ENCODE data around the gene PGPEP1. TPM values are rescaled to one million over a fixed set of nuclear protein-coding genes. Genes with fewer than 3 reads are reported as not detected.

PGPEP1 gene
- total RNA-seq, 1 donor from 2014 or later, result 27.5 TPM

DNA sequence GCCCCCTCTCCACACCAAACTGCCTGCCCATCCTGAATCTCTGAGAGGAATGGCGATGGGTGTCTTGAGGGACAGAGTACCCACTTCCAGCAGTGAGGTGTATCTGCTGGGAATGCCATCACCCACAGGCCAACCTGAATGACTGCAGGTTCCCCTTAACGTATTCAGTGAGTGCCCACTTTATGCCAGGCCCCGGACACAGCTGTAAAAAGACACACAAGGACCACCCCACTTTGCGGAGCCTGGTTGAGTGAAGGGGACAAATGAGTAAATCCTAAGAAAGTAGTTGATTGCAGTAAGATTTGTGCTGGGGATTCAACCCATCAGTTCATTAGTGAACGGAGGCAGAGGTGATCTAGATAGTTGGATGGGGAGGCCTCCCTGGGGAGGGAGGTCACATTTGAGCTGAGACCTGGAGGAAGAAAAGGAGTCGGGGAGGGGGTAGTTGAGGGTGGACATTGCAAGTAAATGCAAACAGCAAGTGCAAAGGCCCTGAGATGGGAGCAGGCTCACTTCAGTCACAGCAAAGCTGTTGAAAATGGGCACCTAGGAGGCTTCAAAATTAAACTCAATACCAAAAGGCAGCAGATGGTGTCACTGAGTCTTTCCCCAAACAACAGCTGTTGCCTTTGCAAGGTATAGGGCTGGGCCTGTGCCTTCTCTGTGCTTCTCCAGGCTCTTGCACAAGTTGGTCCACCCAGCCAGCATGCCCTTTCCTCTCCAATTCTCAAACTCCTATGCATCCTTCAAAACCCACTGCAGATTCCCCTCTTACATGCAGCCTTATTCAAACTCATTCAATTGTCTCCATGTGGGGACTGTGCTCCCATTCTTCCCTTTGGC is 49.9 kb downstream of the PGPEP1 start:
- no peak overlapping the region for H3K27ac ChIP-seq
- H3K27me3 ChIP-seq, result no peaks in the 10 kb centered on the region
- no peak for TF ChIP-seq POLR2A (IDR thresholded peaks at IDR 0.05)
- no peak for TF ChIP-seq CTCF (IDR thresholded peaks at IDR 0.05)
- no peak for TF ChIP-seq POLR2AphosphoS5 (IDR thresholded peaks at IDR 0.05; ENCODE audit: insufficient read depth in 1 of 2, low read depth in 1 of 2)
- intact Hi-C loops (cut with DNase I), result no loop called here
- H3K4me1 ChIP-seq, result peaks cover 22% of the 10 kb centered on the region
- no peaks in the 10 kb centered on the region for H3K9me3 ChIP-seq
- DNase-seq (ENCODE audit: extremely low spot score in 2 of 2), result no peak
- no peaks in the 10 kb centered on the region for H3K36me3 ChIP-seq
- no peak overlapping the region for H3K4me3 ChIP-seq

DNA sequence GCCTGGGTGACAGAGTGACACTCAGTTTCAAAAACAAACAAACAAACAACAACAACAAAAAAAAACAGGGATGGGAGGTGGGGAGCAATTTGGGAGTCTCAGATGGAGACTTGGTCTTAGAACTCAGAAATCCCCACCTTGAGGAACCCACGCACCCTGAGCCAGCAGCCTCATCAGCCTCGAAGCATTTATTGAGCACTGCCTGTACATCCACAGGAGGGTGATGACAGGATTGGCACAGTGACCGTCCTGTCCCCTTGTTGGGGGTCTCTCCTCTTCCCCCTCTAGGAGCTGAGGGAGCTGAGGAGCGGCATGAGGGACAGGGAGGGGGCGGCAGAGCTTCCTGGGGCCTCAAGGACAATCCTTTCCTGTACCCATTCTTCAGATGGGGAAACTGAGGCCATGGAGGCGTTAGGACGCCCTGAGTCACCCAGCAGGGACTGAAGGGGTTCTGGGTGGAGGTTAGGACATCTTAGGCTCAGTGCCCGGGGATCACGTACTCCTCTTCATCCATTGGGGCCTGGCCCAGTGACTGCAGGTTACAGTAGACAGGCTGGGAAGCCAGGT is 51.2 kb downstream of the PGPEP1 start:
- H3K4me1 ChIP-seq, result peaks cover 13% of the 10 kb centered on the region
- H3K4me3 ChIP-seq, result no peak overlapping the region
- no peaks in the 10 kb centered on the region for H3K36me3 ChIP-seq
- intact Hi-C loops (cut with DNase I), result no loop called here
- TF ChIP-seq POLR2AphosphoS5 (IDR thresholded peaks at IDR 0.05; ENCODE audit: insufficient read depth in 1 of 2, low read depth in 1 of 2) (no peak), CTCF (IDR thresholded peaks at IDR 0.05) (no peak), POLR2A (IDR thresholded peaks at IDR 0.05) (no peak)
- H3K9me3 ChIP-seq, result no peaks in the 10 kb centered on the region
- H3K27me3 ChIP-seq, result no peaks in the 10 kb centered on the region
- H3K27ac ChIP-seq, result no peak overlapping the region
- DNase-seq (ENCODE audit: extremely low spot score in 2 of 2), result no peak

DNA sequence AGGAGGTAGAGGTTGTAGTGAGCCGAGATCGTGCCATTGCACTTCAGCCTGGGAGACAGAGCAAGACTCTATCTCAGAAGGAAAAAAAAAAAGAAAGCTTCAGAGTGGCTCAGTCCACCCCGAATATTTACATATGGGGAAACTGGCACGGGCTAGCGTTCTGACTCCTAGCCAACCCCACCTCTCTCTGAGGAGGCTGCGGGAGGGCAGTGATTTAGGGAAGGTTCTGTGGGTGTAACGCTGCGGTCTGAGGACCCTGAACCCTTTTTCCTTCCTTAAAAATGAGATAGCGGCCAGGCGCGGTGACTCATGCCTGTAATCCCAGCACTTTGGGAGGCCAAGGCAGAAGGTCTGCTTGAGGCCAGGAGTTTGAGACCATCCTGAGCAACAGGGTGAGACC is 52.0 kb downstream of the PGPEP1 start:
- Histone ChIP-seq H3K4me3 (no peak overlapping the region), H3K4me1 (peaks cover 17% of the 10 kb centered on the region), H3K27me3 (no peaks in the 10 kb centered on the region), H3K9me3 (no peaks in the 10 kb centered on the region), H3K27ac (no peak overlapping the region), H3K36me3 (no peaks in the 10 kb centered on the region)
- TF ChIP-seq POLR2A (IDR thresholded peaks at IDR 0.05), result no peak
- intact Hi-C loops (cut with DNase I), result no loop called here
- no peak for DNase-seq (ENCODE audit: extremely low spot score in 2 of 2)

DNA sequence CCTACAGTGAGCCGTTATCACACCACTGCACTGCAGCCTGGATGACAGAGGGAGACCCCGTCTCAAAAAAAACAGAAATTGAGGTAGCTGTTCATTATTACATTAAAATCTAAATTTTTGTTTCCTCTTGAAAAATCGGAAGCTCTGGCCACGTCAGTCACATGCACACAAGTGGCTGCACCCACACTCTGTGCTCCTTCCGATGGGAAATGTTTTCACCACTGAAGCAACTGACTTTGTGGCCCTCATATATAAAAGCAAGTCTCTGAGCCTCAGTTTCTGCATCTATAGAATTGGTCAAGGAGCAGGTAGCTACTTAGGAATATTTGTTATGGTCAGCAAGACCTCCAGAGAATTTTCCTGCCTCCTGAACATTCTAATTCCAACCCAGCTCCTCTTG is 52.5 kb downstream of the PGPEP1 start:
- Histone ChIP-seq H3K4me1 (peaks cover 17% of the 10 kb centered on the region), H3K27ac (no peak overlapping the region), H3K27me3 (no peaks in the 10 kb centered on the region), H3K9me3 (no peaks in the 10 kb centered on the region), H3K4me3 (no peak overlapping the region), H3K36me3 (no peaks in the 10 kb centered on the region)
- intact Hi-C loops (cut with DNase I), result no loop called here
- TF ChIP-seq CTCF (IDR thresholded peaks at IDR 0.05), result no peak
- TF ChIP-seq POLR2A (IDR thresholded peaks at IDR 0.05), result no peak
- TF ChIP-seq POLR2AphosphoS5 (IDR thresholded peaks at IDR 0.05; ENCODE audit: insufficient read depth in 1 of 2, low read depth in 1 of 2), result no peak
- no peak for DNase-seq (ENCODE audit: extremely low spot score in 2 of 2)

- no peak overlapping the region for H3K4me3 ChIP-seq
- no peak overlapping the region for H3K27ac ChIP-seq
- intact Hi-C loops (cut with DNase I), result no loop called here
- H3K4me1 ChIP-seq, result peaks cover 8% of the 10 kb centered on the region
- no peaks in the 10 kb centered on the region for H3K27me3 ChIP-seq
- DNase-seq (ENCODE audit: extremely low spot score in 2 of 2), result no peak
- H3K9me3 ChIP-seq, result no peaks in the 10 kb centered on the region
- TF ChIP-seq POLR2AphosphoS5 (IDR thresholded peaks at IDR 0.05; ENCODE audit: insufficient read depth in 1 of 2, low read depth in 1 of 2) (no peak), POLR2A (IDR thresholded peaks at IDR 0.05) (no peak), CTCF (IDR thresholded peaks at IDR 0.05) (no peak)
- H3K36me3 ChIP-seq, result no peaks in the 10 kb centered on the region
Measured at GRCh38 chr19:18393836-18394235, 53.4 kb downstream of the PGPEP1 start.

Data from vagina (tissue), 2 donors.